Measurements from ENCODE around the gene FARP2. TPM values are rescaled to one million over a fixed set of nuclear protein-coding genes. Genes with fewer than 3 reads are reported as not detected.
A peak's percentile ranks its signal among the peaks of the same experiment; 100 is the strongest.
"Not testable (repeated sequence)": the region's sequence is repeated elsewhere in the genome, so short reads cannot be mapped to it uniquely, and the experiment has no call there.

Gene FARP2
- total and polyA plus RNA-seq, 4 donors, result 9.9 to 49.7 (median 27.4) TPM

DNA sequence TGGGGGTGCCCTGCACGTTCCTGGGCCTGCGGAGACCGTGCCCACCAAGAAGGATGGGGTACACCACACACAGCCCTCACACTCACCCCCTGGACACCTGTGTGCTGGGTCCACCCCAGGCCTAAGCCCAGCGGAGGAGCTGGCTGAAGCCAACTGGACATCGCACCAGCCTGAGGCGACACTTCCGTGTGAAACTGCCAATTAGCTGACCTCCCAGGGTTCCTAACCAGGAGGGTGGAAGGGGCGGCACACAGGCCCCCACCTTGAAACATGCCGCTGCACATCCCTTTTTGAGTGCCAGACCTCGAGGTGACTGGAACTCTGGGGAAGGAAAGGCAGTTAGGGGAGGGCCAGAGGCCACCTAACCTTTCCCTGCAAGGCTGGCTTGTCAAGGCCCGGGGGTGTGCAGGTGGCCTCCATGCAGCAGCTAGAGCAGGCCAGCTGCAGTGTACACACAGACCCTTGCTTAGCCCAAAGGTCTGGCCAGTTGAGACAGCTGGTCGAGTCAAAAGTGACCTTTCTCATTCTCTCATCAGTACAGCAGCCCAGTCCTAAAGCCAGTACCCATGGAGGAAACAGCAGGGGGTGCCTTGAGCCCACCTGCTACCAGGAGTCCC is 147.8 kb downstream of the FARP2 start:
- ATAC-seq (ENCODE audit: insufficient read depth, low FRiP score), result no peak

DNA sequence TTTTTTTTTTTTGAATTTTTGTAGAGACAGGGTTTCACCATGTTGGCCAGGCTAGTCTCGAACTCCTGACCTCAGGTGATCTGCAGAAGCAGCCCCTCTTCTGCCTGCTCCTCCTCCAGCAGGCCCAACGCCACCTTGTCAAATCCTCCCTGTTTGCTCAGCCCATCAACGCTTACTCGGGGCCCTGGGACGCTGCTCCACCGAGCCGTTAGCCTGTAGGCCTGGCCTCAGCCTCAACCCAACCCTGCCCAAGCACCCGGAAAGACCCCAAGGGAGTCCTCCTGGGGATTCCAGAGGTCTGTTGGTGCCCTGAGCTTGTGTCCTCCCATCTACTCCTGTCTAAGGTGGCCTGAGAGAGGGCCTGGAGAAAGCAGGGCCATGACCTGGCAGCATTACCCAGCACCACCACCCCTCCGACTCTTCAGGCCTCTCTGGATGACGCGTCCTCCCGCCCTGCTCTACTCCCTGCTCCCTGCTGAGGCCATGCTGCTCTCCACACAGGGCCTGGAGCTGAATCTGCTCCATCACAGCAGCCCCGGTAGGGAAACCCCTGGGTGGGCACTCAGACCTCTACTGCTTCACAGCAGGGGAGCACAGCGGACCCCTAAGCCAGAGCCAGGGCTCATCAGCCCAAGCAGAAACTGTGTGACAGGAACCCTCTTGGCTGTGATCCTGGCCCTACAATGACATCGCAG is 149.1 kb downstream of the FARP2 start:
- no peak for ATAC-seq (ENCODE audit: insufficient read depth, low FRiP score)
- DNase-seq, result no peak
- 85 to 89% methylated on average over 15 of the region's 15 CpGs for WGBS, 2 donors
- TF ChIP-seq, protein P1, sequence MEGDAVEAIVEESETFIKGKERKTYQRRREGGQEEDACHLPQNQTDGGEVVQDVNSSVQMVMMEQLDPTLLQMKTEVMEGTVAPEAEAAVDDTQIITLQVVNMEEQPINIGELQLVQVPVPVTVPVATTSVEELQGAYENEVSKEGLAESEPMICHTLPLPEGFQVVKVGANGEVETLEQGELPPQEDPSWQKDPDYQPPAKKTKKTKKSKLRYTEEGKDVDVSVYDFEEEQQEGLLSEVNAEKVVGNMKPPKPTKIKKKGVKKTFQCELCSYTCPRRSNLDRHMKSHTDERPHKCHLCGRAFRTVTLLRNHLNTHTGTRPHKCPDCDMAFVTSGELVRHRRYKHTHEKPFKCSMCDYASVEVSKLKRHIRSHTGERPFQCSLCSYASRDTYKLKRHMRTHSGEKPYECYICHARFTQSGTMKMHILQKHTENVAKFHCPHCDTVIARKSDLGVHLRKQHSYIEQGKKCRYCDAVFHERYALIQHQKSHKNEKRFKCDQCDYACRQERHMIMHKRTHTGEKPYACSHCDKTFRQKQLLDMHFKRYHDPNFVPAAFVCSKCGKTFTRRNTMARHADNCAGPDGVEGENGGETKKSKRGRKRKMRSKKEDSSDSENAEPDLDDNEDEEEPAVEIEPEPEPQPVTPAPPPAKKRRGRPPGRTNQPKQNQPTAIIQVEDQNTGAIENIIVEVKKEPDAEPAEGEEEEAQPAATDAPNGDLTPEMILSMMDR (IDR thresholded peaks at IDR 0.05; ENCODE audit: control extremely low read depth, extremely low read depth), result no peak
- peaks cover 0 to 27% (median 8%) of the 10 kb centered on the region in 5 donors for H3K4me1 ChIP-seq (ENCODE audit: control insufficient read depth in 5 of 5, insufficient read depth in 5 of 5, low read length in 5 of 5)
- no peaks in the 10 kb centered on the region for H3K27me3 ChIP-seq (ENCODE audit: control insufficient read depth in 3 of 3, insufficient read depth in 3 of 3, low read length in 2 of 3)
- H3K4me3 ChIP-seq, result no peak overlapping the region
- peak overlapping the region in 1 of 2 donors; percentile 11 for H3K9ac ChIP-seq (ENCODE audit: insufficient read depth in 1 of 2, low read length in 2 of 2)
- no peak overlapping the region for H3K27ac ChIP-seq (ENCODE audit: low read depth in 1 of 2, low read length in 1 of 2)
- no peaks in the 10 kb centered on the region for H3K9me3 ChIP-seq (ENCODE audit: control insufficient read depth in 4 of 4, insufficient read depth in 3 of 4, low read length in 3 of 4)
- peaks cover 0 to 20% (median 9%) of the 10 kb centered on the region in 4 donors for H3K36me3 ChIP-seq (ENCODE audit: control insufficient read depth in 4 of 4, insufficient read depth in 4 of 4, low read length in 4 of 4)

More for the DNA sequence above, 147.8 kb downstream of the FARP2 start:
- H3K4me3 ChIP-seq, result no peak overlapping the region
- no peak overlapping the region for H3K27ac ChIP-seq (ENCODE audit: low read depth in 1 of 2, low read length in 1 of 2)
- 85 to 88% methylated on average over 12 of the region's 12 CpGs for WGBS, 2 donors
- TF ChIP-seq, protein P1 (IDR thresholded peaks at IDR 0.05; ENCODE audit: control extremely low read depth, extremely low read depth), result no peak
- H3K4me1 ChIP-seq (ENCODE audit: control insufficient read depth in 5 of 5, insufficient read depth in 5 of 5, low read length in 5 of 5), result peaks cover 0 to 18% (median 4%) of the 10 kb centered on the region in 5 donors
- no peak for DNase-seq
- peaks cover 0 to 31% (median 12%) of the 10 kb centered on the region in 4 donors for H3K36me3 ChIP-seq (ENCODE audit: control insufficient read depth in 4 of 4, insufficient read depth in 4 of 4, low read length in 4 of 4)
- no peak overlapping the region for H3K9ac ChIP-seq (ENCODE audit: insufficient read depth in 1 of 2, low read length in 2 of 2)
- H3K27me3 ChIP-seq (ENCODE audit: control insufficient read depth in 3 of 3, insufficient read depth in 3 of 3, low read length in 2 of 3), result no peaks in the 10 kb centered on the region
- H3K9me3 ChIP-seq (ENCODE audit: control insufficient read depth in 4 of 4, insufficient read depth in 3 of 4, low read length in 3 of 4), result no peaks in the 10 kb centered on the region

DNA sequence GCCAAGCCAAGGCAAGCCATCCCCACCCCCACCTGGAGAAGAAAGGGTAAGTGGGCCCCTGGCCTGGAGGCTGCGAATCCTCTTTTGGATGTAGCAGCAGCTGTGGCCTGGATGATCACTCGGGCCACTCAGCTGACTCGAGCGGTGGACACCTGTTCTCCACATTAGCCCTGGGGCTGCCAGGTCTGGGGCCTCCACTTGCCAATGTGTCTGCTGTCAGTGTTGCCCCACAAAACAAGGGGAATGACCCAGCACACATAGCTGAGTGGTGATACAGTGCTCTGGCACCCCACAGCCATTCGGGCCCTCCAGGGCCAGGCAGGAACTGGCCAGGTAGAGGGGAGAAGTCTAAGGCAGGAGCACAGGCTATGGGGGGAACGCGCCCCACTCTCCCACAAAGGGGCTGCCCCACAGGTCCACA is 149.7 kb downstream of the FARP2 start:
- H3K27ac ChIP-seq (ENCODE audit: low read depth in 1 of 2, low read length in 1 of 2), result no peak overlapping the region
- H3K9ac ChIP-seq (ENCODE audit: insufficient read depth in 1 of 2, low read length in 2 of 2), result no peak overlapping the region
- no peak for ATAC-seq (ENCODE audit: insufficient read depth, low FRiP score)
- H3K9me3 ChIP-seq (ENCODE audit: control insufficient read depth in 4 of 4, insufficient read depth in 3 of 4, low read length in 3 of 4), result no peaks in the 10 kb centered on the region
- peaks cover 0 to 27% (median 8%) of the 10 kb centered on the region in 5 donors for H3K4me1 ChIP-seq (ENCODE audit: control insufficient read depth in 5 of 5, insufficient read depth in 5 of 5, low read length in 5 of 5)
- DNase-seq, result no peak
- no peaks in the 10 kb centered on the region for H3K27me3 ChIP-seq (ENCODE audit: control insufficient read depth in 3 of 3, insufficient read depth in 3 of 3, low read length in 2 of 3)
- H3K4me3 ChIP-seq, result no peak overlapping the region
- peaks cover 0 to 15% (median 6%) of the 10 kb centered on the region in 4 donors for H3K36me3 ChIP-seq (ENCODE audit: control insufficient read depth in 4 of 4, insufficient read depth in 4 of 4, low read length in 4 of 4)
- 94 to 99% methylated on average over 7 of the region's 7 CpGs for WGBS, 2 donors
- TF ChIP-seq, protein P1 (IDR thresholded peaks at IDR 0.05; ENCODE audit: control extremely low read depth, extremely low read depth), result no peak

DNA sequence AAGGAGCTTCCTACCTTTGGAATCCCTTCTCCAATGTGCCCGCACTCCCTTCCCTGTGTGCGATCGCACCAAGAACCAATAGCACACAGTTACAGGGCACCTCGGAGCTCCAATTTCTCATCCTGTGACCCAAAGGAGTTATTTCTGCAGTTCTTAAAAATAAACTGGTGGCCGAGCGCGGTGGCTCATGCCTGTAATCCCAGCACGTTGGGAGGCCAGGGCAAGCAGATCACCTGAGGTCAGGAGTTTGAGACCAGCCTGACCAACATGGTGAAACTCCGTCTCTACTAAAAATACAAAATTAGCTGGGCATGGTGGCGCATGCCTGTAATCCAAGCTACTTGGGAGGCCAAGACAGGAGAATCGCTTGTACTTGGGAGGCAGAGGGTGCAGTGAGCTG is 150.2 kb downstream of the FARP2 start:
- H3K36me3 ChIP-seq (ENCODE audit: control insufficient read depth in 4 of 4, insufficient read depth in 4 of 4, low read length in 4 of 4); H3K9me3 ChIP-seq (ENCODE audit: control insufficient read depth in 4 of 4, insufficient read depth in 3 of 4, low read length in 3 of 4); H3K27ac ChIP-seq (ENCODE audit: low read depth in 1 of 2, low read length in 1 of 2); ATAC-seq (ENCODE audit: insufficient read depth, low FRiP score); H3K27me3 ChIP-seq (ENCODE audit: control insufficient read depth in 3 of 3, insufficient read depth in 3 of 3, low read length in 2 of 3); DNase-seq; H3K4me3 ChIP-seq; H3K9ac ChIP-seq (ENCODE audit: insufficient read depth in 1 of 2, low read length in 2 of 2): not testable (repeated sequence)
- H3K4me1 ChIP-seq (ENCODE audit: control insufficient read depth in 5 of 5, insufficient read depth in 5 of 5, low read length in 5 of 5), result peaks cover 0 to 27% (median 8%) of the 10 kb centered on the region in 5 donors
- 96% methylated on average over 11 of the region's 11 CpGs for WGBS, 2 donors

All from lung (tissue), 12 donors.